IMR-90 (cell line): ENCODE measurements around the gene TESK2. TPM values are rescaled to one million over a fixed set of nuclear protein-coding genes. Genes with fewer than 3 reads are reported as not detected.

ENCODE experiments used
- ATAC-seq: fragments of 200-7000 bp; cut with Tn5 transposase; 2 replicates; pipeline ENCODE4 v1.9.1; 2020; ENCODE audit warnings: low read depth, mild to moderate bottlenecking, moderate library complexity
- BruUV-seq: library from RNA; stranded (reverse); fragments of 400-500 nt; replicated peaks from 2 replicates; lab custom pipeline; 2021; lab: Mats Ljungman, UMichigan
- CTCF ChIA-PET: fragments of 300-600 bp; formaldehyde crosslinking; extraction: SDS; loops from one replicate; lab custom pipeline; 2021; ENCODE audit warnings: antibody characterized with exemption; lab: Yijun Ruan, JAX
- POLR2A ChIA-PET: fragments of 300-600 bp; sonication (Branson Sonifier 250); formaldehyde crosslinking; loops from one replicate; lab custom pipeline; 2022; ENCODE audit warnings: antibody characterized with exemption; ENCODE audit not compliant: unreplicated experiment; lab: Charles Lee
- DNase-seq: peaks from one replicate; pipeline ENCODE4 v3.0.0; 2013
- H2AFZ ChIP-seq: replicated peaks from 2 replicates; pipeline ENCODE3; 2013; ENCODE audit warnings: low read length, mild to moderate bottlenecking; ENCODE audit not compliant: poor library complexity
- H2AK5ac ChIP-seq: 2 replicates; pipeline ENCODE4 v1.6.1; 2013; ENCODE audit warnings: low read depth, low read length, inconsistent platforms
- H2AK9ac ChIP-seq: replicated peaks from 2 replicates; pipeline ENCODE3; 2013; ENCODE audit warnings: mild to moderate bottlenecking, low read depth, low read length, moderate library complexity; ENCODE audit not compliant: poor library complexity
- H2BK120ac ChIP-seq: 2 replicates; pipeline ENCODE4 v1.6.1; 2013; ENCODE audit warnings: low read depth, low read length, inconsistent platforms
- H2BK15ac ChIP-seq: 3 replicates; pipeline ENCODE4 v1.6.1; 2013; ENCODE audit warnings: low read depth, low read length, inconsistent platforms
- H2BK20ac ChIP-seq: 2 replicates; pipeline ENCODE4 v1.6.1; 2013; ENCODE audit warnings: low read depth, mild to moderate bottlenecking, inconsistent platforms, low read length, moderate library complexity
- H2BK5ac ChIP-seq: 2 replicates; pipeline ENCODE4 v1.6.1; 2013; ENCODE audit warnings: mild to moderate bottlenecking, low read depth, low read length, inconsistent platforms; ENCODE audit not compliant: poor library complexity, severe bottlenecking
- H3K14ac ChIP-seq: replicated peaks from 2 replicates; pipeline ENCODE4 v1.6.1; 2013; ENCODE audit warnings: low read depth, low read length, inconsistent platforms
- H3K18ac ChIP-seq: 2 replicates; pipeline ENCODE4 v1.6.1; 2013; ENCODE audit warnings: low read depth, low read length, control low read depth
- H3K23ac ChIP-seq: 2 replicates; pipeline ENCODE4 v1.6.1; 2013; ENCODE audit warnings: low read depth, low read length, inconsistent platforms
- H3K27ac ChIP-seq: 2 replicates; pipeline ENCODE4 v1.5.1; 2013; ENCODE audit warnings: mild to moderate bottlenecking, control low read depth, low read length; ENCODE audit not compliant: insufficient read depth
- H3K27me3 ChIP-seq: 2 replicates; pipeline ENCODE4 v1.6.1; 2013; ENCODE audit warnings: low read length; ENCODE audit not compliant: control insufficient read depth, insufficient read depth
- H3K36me3 ChIP-seq: 2 replicates; pipeline ENCODE4 v1.6.1; 2013; ENCODE audit warnings: low read length, mixed read lengths; ENCODE audit not compliant: control insufficient read depth, insufficient read depth
- H3K4ac ChIP-seq: 2 replicates; pipeline ENCODE4 v1.6.1; 2013; ENCODE audit warnings: low read depth, low read length, inconsistent platforms
- H3K4me1 ChIP-seq: 2 replicates; pipeline ENCODE4 v1.6.1; 2013; ENCODE audit warnings: low read length, mixed read lengths; ENCODE audit not compliant: control insufficient read depth, insufficient read depth
- H3K4me2 ChIP-seq: 2 replicates; pipeline ENCODE4 v1.6.1; 2013; ENCODE audit warnings: low read depth, mild to moderate bottlenecking, control low read depth, low read length, moderate library complexity
- H3K4me3 ChIP-seq: 2 replicates; pipeline ENCODE4 v1.5.1; 2013; ENCODE audit warnings: low read depth, mild to moderate bottlenecking, control low read depth, low read length, moderate library complexity; ENCODE audit not compliant: insufficient read depth
- H3K56ac ChIP-seq: 2 replicates; pipeline ENCODE4 v1.6.1; 2013; ENCODE audit warnings: low read length, inconsistent platforms; ENCODE audit not compliant: insufficient read depth; ENCODE audit errors: extremely low read depth
- H3K79me1 ChIP-seq, 2 experiments: 2 replicates each; pipeline ENCODE4 v1.6.1; 2013; ENCODE audit warnings: low read length in 2 of 2, inconsistent platforms in 1 of 2, low read depth in 1 of 2
- H3K9ac ChIP-seq: 2 replicates; pipeline ENCODE4 v1.6.1; 2013; ENCODE audit warnings: low read depth, low read length, control low read depth
- H3K9me1 ChIP-seq: 2 replicates; pipeline ENCODE4 v1.6.1; 2013; ENCODE audit warnings: low read length, inconsistent platforms; ENCODE audit not compliant: insufficient read depth
- H3K9me3 ChIP-seq: 2 replicates; pipeline ENCODE4 v1.6.1; 2013; ENCODE audit warnings: low read length; ENCODE audit not compliant: control insufficient read depth, insufficient read depth
- H4K20me1 ChIP-seq: 2 replicates; pipeline ENCODE4 v1.6.1; 2013; ENCODE audit warnings: low read length, inconsistent platforms; ENCODE audit not compliant: insufficient read depth
- H4K5ac ChIP-seq: 2 replicates; pipeline ENCODE4 v1.6.1; 2013; ENCODE audit warnings: mild to moderate bottlenecking, low read depth, low read length, control low read depth
- H4K8ac ChIP-seq, 2 experiments: 2 replicates each; pipeline ENCODE4 v1.6.1; 2013; ENCODE audit warnings: low read depth in 2 of 2, low read length in 2 of 2, control low read depth in 1 of 2, inconsistent platforms in 1 of 2
- H4K91ac ChIP-seq: 2 replicates; pipeline ENCODE4 v1.6.1; 2013; ENCODE audit warnings: low read depth, low read length, inconsistent platforms; ENCODE audit not compliant: insufficient read depth
- BHLHE40 ChIP-seq: fragments of 150-350 bp; IDR thresholded peaks from 2 replicates; pipeline ENCODE4 v1.6.1; 2016; ENCODE audit warnings: mild to moderate bottlenecking, low read depth, low read length
- CEBPB ChIP-seq: IDR thresholded peaks from 2 replicates; pipeline ENCODE4 v1.6.1; 2012; ENCODE audit warnings: low read depth, low read length, improper control_type of control experiment
- CHD1 ChIP-seq: IDR thresholded peaks from 2 replicates; pipeline ENCODE4 v1.6.1; 2012; ENCODE audit warnings: low read depth, low read length, improper control_type of control experiment
- FOS ChIP-seq: fragments of 150-350 bp; IDR thresholded peaks from 2 replicates; pipeline ENCODE4 v1.6.1; 2016; ENCODE audit warnings: low read depth, low read length
- MAFK ChIP-seq: IDR thresholded peaks from 2 replicates; pipeline ENCODE4 v1.6.1; 2012; ENCODE audit warnings: low read depth, low read length, improper control_type of control experiment
- MAZ ChIP-seq: IDR thresholded peaks from 2 replicates; pipeline ENCODE4 v1.6.1; 2012; ENCODE audit warnings: low read depth, mild to moderate bottlenecking, low read length, improper control_type of control experiment, moderate library complexity, borderline replicate concordance
- MXI1 ChIP-seq: IDR thresholded peaks from 2 replicates; pipeline ENCODE4 v1.6.1; 2012; ENCODE audit warnings: low read depth, mild to moderate bottlenecking, low read length, moderate library complexity, borderline replicate concordance
- NFE2L2 ChIP-seq: fragments of 150-350 bp; IDR thresholded peaks from 2 replicates; pipeline ENCODE4 v1.6.1; 2016; ENCODE audit warnings: low read depth, mild to moderate bottlenecking, low read length
- POLR2A ChIP-seq: IDR thresholded peaks from 2 replicates; pipeline ENCODE4 v1.6.1; 2012; ENCODE audit warnings: mild to moderate bottlenecking, low read depth, low read length
- RAD21 ChIP-seq: IDR thresholded peaks from 2 replicates; pipeline ENCODE4 v1.6.1; 2012; ENCODE audit warnings: low read length, improper control_type of control experiment
- RCOR1 ChIP-seq: IDR thresholded peaks from 2 replicates; pipeline ENCODE4 v1.6.1; 2012; ENCODE audit warnings: mild to moderate bottlenecking, low read length, improper control_type of control experiment; ENCODE audit not compliant: insufficient replicate concordance
- RFX5 ChIP-seq: IDR thresholded peaks from 2 replicates; pipeline ENCODE4 v1.8.0; 2012; ENCODE audit warnings: low read depth, mild to moderate bottlenecking, low read length, moderate library complexity
- SMC3 ChIP-seq: fragments of 150-350 bp; IDR thresholded peaks from 2 replicates; pipeline ENCODE4 v1.6.1; 2016; ENCODE audit warnings: low read depth, mild to moderate bottlenecking, antibody characterized with exemption, low read length, moderate library complexity
- WGBS, 2 experiments: methylation state at CpG; one replicate each; pipeline versions ENCODE4 v1.1.5 to v1.1.7; 2013; ENCODE audit warnings: missing lambda C conversion rate in 2 of 2; ENCODE audit not compliant: insufficient read length in 1 of 2; ENCODE audit errors: extremely low coverage in 2 of 2; 5-methylcytosine and 5-hydroxymethylcytosine counted together
- dilution Hi-C: fragments of 300-500 bp; cut with HindIII; formaldehyde crosslinking; loops from one replicate; pipeline ENCODE4 v1.14.3; 2018; ENCODE audit warnings: low sequenced_read_pairs; ENCODE audit not compliant: unreplicated experiment
- in situ Hi-C: fragments of 300-500 bp; cut with MboI; formaldehyde crosslinking; loops from 3 replicates; pipeline ENCODE4 v1.14.3; 2019; ENCODE audit warnings: low sequenced_read_pairs, inconsistent platforms, mixed read lengths
- intact Hi-C: fragments of 100-400 bp; cut with micrococcal nuclease; formaldehyde crosslinking; loops from 2 replicates; pipeline ENCODE4 v1.10.0; 2022
- polyA plus RNA-seq, 3 experiments: library from polyadenylated mRNA; depleted of rRNA; stranded (reverse); fragments of >200 nt; gene quantifications; 2 replicates each; pipeline ENCODE4 v1.2.3, GENCODE V29; 2012; ENCODE audit warnings: low replicate concordance in 1 of 3
- total RNA-seq: library from RNA; depleted of rRNA; stranded (reverse); fragments of >200 nt; gene quantifications from 2 replicates; pipeline ENCODE4 v1.2.3, GENCODE V29; 2012
- TF ChIP-seq, protein P1 (sequence below): conservative IDR thresholded peaks from 2 replicates; pipeline ENCODE4 v1.5.1; 2012; ENCODE audit warnings: mild to moderate bottlenecking, low read depth, low read length, improper control_type of control experiment
- TF ChIP-seq, protein P2 (sequence below): fragments of 150-350 bp; IDR thresholded peaks from 2 replicates; pipeline ENCODE4 v1.6.1; 2017; ENCODE audit warnings: mild to moderate bottlenecking, antibody characterized with exemption, low read length, low read depth
- TF ChIP-seq, protein P3 (sequence below): fragments of 150-350 bp; IDR thresholded peaks from 2 replicates; pipeline ENCODE4 v1.6.1; 2016; ENCODE audit warnings: low read depth, mild to moderate bottlenecking, low read length, moderate library complexity, borderline replicate concordance

TESK2 gene
- total and polyA plus RNA-seq, 2 of the 4 experiments (the other 2 are of a cell fraction), result 0.90 to 1.3 TPM

DNA sequence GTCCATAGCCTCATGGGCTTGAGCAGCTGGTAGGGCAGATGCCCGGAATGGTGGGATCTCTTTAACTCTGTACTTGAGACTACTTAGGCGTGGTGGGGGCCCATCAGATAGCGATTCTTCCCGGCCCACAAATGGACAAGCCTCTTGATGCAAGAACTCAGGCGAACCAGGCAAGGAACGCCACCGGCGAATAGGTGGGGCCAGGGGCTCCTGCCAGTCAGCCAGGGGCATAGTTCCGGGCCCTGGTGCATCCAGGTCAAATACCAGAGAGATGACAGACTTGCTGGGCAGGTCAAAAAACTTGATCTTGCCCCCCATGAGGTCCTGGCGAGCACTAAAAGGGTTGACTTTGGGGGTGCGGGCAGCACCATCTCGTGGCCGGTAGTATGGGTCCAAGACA lies 145.9 kb downstream of the TESK2 start:
- WGBS, 2 experiments, result 96% methylated on average over 10 of the region's 13 CpGs; no CpG with 5 or more reads in 1 of the 2 experiments
- Histone ChIP-seq H3K4me2 (no peak overlapping the region), H4K5ac (no peak overlapping the region), H3K9me1 (peaks cover 23% of the 10 kb centered on the region), H2BK20ac (no peak overlapping the region), H3K79me1 (peaks cover 15 to 33% of the 10 kb centered on the region in 2 experiments), H3K27me3 (no peaks in the 10 kb centered on the region), H3K4ac (no peak overlapping the region), H4K91ac (no peak overlapping the region), H2AFZ (no peak overlapping the region), H4K20me1 (no peaks in the 10 kb centered on the region), H2BK120ac (no peak overlapping the region), H3K4me3 (no peak overlapping the region), H3K4me1 (peaks cover 21% of the 10 kb centered on the region), H2BK5ac (no peak overlapping the region), H3K14ac (no peak overlapping the region), H3K18ac (no peak overlapping the region), H3K23ac (no peak overlapping the region), H3K36me3 (peaks cover 34% of the 10 kb centered on the region), H3K56ac (no peak overlapping the region), H2AK9ac (peak overlapping the region; percentile 29), H4K8ac (no peak overlapping the region), H2AK5ac (no peak overlapping the region), H2BK15ac (no peak overlapping the region), H3K9ac (no peak overlapping the region), H3K9me3 (no peaks in the 10 kb centered on the region), H3K27ac (no peak overlapping the region)
- ChIA-PET CTCF (no interaction called here), POLR2A (no interaction called here)
- no TSS peak for BruUV-seq
- no peak for ATAC-seq
- in situ Hi-C loops (loop anchor here (5.0 kb wide), 1 partner anchor 147 kb away; the partner anchor contains the start of gene TESK2), dilution Hi-C loops (no loop called here), intact Hi-C loops (no loop called here)
- TF ChIP-seq POLR2A (no peak), FOS (no peak), BHLHE40 (no peak), MAZ (no peak), CHD1 (no peak), RCOR1 (no peak), RFX5 (no peak), CEBPB (no peak), MAFK (no peak), MXI1 (no peak), NFE2L2 (no peak), RAD21 (no peak), SMC3 (no peak)
- TF ChIP-seq, protein P1, sequence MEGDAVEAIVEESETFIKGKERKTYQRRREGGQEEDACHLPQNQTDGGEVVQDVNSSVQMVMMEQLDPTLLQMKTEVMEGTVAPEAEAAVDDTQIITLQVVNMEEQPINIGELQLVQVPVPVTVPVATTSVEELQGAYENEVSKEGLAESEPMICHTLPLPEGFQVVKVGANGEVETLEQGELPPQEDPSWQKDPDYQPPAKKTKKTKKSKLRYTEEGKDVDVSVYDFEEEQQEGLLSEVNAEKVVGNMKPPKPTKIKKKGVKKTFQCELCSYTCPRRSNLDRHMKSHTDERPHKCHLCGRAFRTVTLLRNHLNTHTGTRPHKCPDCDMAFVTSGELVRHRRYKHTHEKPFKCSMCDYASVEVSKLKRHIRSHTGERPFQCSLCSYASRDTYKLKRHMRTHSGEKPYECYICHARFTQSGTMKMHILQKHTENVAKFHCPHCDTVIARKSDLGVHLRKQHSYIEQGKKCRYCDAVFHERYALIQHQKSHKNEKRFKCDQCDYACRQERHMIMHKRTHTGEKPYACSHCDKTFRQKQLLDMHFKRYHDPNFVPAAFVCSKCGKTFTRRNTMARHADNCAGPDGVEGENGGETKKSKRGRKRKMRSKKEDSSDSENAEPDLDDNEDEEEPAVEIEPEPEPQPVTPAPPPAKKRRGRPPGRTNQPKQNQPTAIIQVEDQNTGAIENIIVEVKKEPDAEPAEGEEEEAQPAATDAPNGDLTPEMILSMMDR, result no peak
- TF ChIP-seq, protein P2, sequence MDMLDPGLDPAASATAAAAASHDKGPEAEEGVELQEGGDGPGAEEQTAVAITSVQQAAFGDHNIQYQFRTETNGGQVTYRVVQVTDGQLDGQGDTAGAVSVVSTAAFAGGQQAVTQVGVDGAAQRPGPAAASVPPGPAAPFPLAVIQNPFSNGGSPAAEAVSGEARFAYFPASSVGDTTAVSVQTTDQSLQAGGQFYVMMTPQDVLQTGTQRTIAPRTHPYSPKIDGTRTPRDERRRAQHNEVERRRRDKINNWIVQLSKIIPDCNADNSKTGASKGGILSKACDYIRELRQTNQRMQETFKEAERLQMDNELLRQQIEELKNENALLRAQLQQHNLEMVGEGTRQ, result no peak
- TF ChIP-seq, protein P3, sequence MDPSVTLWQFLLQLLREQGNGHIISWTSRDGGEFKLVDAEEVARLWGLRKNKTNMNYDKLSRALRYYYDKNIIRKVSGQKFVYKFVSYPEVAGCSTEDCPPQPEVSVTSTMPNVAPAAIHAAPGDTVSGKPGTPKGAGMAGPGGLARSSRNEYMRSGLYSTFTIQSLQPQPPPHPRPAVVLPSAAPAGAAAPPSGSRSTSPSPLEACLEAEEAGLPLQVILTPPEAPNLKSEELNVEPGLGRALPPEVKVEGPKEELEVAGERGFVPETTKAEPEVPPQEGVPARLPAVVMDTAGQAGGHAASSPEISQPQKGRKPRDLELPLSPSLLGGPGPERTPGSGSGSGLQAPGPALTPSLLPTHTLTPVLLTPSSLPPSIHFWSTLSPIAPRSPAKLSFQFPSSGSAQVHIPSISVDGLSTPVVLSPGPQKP, result no peak
- no peak for DNase-seq
